GM10266 (cell line): Measurements from ENCODE around the gene PAX2.

Experiments
- DNase-seq: peaks from one replicate; pipeline ENCODE4 v3.0.0; 2012; ENCODE audit errors: extremely low spot score
- CTCF ChIP-seq: IDR thresholded peaks from 2 replicates; pipeline ENCODE4 v1.5.1; 2012; ENCODE audit warnings: mild to moderate bottlenecking, low read depth; ENCODE audit not compliant: control insufficient read depth, insufficient read depth; ENCODE audit errors: missing control alignments

Gene PAX2

GRCh38 chr10:100780324-100780723 lies 34.9 kb downstream of the PAX2 start:
- TF ChIP-seq CTCF = no peak
- no peak for DNase-seq

- no peak for DNase-seq
- no peak for TF ChIP-seq CTCF
Observed at GRCh38 chr10:100781145-100781665, 35.8 kb downstream of the PAX2 start.

GRCh38 chr10:100782461-100783244 lies 37.3 kb downstream of the PAX2 start:
- TF ChIP-seq CTCF = no peak
- DNase-seq = no peak

GRCh38 chr10:100784126-100784525 lies 38.7 kb downstream of the PAX2 start:
- TF ChIP-seq CTCF = no peak
- no peak for DNase-seq

GRCh38 chr10:100786591-100786990 lies 41.2 kb downstream of the PAX2 start:
- DNase-seq = no peak
- TF ChIP-seq CTCF = no peak

GRCh38 chr10:100788002-100788903 lies 42.9 kb downstream of the PAX2 start:
- no peak for TF ChIP-seq CTCF
- no peak for DNase-seq
